Mononuclear cell (primary cell): ENCODE data around the gene RFX2. TPM values are rescaled to one million over a fixed set of nuclear protein-coding genes. Genes with fewer than 3 reads are reported as not detected.
"Not testable (repeated sequence)": the region's sequence is repeated elsewhere in the genome, so short reads cannot be mapped to it uniquely, and the experiment has no call there.

Source experiments
- H3K27me3 ChIP-seq: 2 replicates; pipeline ENCODE4 v1.6.0; 2011; ENCODE audit warnings: low read length, control low read depth; ENCODE audit not compliant: insufficient read depth
- H3K4me1 ChIP-seq: 2 replicates; pipeline ENCODE4 v1.5.1; 2011; ENCODE audit warnings: mild to moderate bottlenecking, low read length, control low read depth; ENCODE audit not compliant: insufficient read depth
- H3K4me3 ChIP-seq: 2 replicates; pipeline ENCODE4 v1.5.1; 2011; ENCODE audit warnings: mild to moderate bottlenecking, low read length, moderate library complexity
- H3K9me3 ChIP-seq: 2 replicates; pipeline ENCODE4 v1.5.1; 2011; ENCODE audit warnings: low read depth, mild to moderate bottlenecking, control low read depth, low read length
- total RNA-seq: library from RNA; depleted of rRNA; stranded (reverse); fragments of >200 nt; gene quantifications from one replicate; pipeline ENCODE4 v1.2.3, GENCODE V29; 2012

Gene RFX2
- total RNA-seq, 1 donor, result 11.3 TPM

DNA sequence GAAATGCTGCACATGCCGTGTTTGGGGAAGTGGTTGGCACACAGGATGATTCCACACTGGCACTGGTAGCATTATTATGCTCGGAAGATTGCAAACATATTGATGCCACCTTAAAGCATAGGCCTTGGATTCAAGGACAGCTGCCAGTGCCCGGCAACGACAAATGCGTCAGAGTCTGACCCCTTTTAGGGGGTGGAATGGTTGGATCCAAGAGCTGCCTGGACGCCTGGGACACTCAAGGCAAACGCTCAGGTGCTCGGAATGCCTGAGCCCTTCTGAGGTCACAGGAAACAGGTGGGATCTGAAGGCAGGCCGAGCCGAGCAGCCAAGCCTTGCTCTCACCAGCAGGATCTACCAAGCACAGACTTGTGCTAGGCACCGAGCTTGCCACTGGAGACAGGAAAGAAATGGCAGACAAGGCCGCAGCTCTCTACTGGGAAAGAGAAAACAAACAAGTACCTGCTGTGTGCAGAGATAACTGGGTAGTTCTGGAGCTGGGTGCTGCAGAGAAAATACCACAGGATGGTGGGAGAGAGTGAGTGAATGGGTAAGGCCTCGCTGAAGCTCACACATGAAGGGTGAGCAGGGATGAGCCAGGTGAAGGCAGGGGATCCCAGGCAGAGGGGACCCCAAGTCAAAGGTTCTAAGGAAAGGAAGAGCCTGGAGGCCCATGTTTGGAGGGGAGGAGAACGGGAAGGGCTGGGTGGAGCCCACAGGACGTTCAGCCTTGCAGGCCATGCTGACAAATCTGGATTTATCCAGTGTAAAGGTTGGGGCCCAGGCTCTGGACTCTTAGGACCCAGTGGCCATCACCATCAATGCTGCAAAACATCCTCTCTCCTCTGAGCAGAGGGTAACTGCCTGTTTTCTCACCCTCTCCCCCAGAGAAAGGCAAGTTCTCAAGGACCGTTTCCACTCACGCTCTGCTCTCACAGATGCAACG, 141.6 kb downstream of the RFX2 start:
- no peak overlapping the region for H3K4me3 ChIP-seq
- peaks cover 60% of the 10 kb centered on the region for H3K4me1 ChIP-seq
- no peaks in the 10 kb centered on the region for H3K27me3 ChIP-seq
- no peaks in the 10 kb centered on the region for H3K9me3 ChIP-seq

GRCh38 chr19:5967994-5968430, 142.3 kb downstream of the RFX2 start:
- no peaks in the 10 kb centered on the region for H3K27me3 ChIP-seq
- no peak overlapping the region for H3K4me3 ChIP-seq
- peaks cover 63% of the 10 kb centered on the region for H3K4me1 ChIP-seq
- H3K9me3 ChIP-seq, result no peaks in the 10 kb centered on the region

GRCh38 chr19:5967571-5967970, 142.7 kb downstream of the RFX2 start:
- H3K27me3 ChIP-seq, result no peaks in the 10 kb centered on the region
- peaks cover 67% of the 10 kb centered on the region for H3K4me1 ChIP-seq
- no peak overlapping the region for H3K4me3 ChIP-seq
- H3K9me3 ChIP-seq, result no peaks in the 10 kb centered on the region

DNA sequence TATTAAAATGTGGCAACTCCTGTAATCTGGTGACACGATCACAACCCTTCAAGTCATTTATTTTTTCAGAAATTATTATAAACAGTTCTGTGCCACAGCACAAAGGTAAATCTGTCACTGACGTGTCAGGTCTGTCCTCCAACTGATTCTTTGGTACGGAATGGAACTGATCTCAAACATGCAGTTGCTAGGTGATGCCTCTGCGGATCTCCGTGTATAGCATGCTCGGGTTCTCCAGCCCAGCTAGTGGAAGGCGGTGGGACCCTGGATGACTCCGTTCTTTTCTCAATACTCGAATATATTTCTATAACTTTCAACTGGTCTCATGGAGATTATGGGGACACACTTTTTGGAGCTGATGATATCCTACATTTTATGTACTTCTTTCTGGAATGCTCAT, 143.4 kb downstream of the RFX2 start:
- no peak overlapping the region for H3K4me3 ChIP-seq
- no peaks in the 10 kb centered on the region for H3K27me3 ChIP-seq
- no peaks in the 10 kb centered on the region for H3K9me3 ChIP-seq
- peaks cover 67% of the 10 kb centered on the region for H3K4me1 ChIP-seq

DNA sequence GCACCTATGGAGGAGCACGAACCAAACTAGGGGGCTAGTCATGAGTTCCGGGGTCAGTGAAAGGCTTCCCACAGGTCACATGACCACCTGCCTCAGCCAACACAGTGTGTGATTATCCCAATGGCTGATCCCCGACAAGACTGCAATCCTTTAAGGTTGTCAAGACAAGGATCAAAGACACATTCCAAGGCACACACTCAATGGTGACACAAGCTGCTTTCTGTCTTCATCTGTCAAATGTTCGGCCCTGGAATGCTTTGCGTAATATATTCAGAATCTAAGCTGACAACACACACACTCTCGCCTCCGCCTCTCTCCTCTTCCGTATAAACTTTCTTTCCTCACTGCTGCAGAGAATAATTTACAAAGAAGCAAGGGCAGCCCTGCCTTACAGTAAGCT, 144.1 kb downstream of the RFX2 start:
- no peaks in the 10 kb centered on the region for H3K9me3 ChIP-seq
- H3K27me3 ChIP-seq, result no peaks in the 10 kb centered on the region
- no peak overlapping the region for H3K4me3 ChIP-seq
- peaks cover 72% of the 10 kb centered on the region for H3K4me1 ChIP-seq

DNA sequence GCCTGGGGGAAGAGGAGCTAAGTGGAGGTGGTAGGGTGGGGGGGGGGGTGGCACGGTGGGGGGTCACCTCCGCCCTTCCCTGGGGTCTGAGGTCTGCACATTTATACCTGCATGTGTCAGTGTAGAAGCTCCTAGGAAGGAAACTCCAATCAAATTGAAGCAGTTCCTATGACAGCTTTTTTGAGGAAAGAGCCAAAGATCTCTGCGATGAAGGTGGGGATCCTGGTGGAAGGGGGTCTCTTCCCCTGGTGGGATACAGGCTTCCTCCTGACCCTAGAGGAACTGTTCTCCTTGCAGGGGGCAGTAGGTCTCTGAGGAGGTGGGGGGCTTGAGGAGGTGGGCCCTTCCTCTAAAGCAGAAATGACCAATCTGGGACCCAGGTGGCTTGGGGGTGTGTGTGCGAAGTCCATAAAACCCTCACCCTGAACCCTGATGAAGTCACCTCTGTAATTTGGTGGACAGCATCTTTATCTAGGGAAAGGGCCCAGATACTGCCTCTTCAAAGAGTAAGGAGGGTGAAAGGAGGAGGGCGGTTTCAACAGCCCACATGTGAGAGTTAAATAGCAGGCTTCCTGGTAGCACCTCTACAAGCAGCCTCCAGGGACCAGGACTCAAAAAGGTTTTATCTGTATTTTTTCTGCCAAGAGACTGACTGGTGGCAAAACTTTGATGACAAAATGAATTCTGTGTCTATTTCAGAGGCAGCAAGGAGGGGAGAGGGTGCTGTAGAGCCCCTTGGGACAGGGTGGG, 145.3 kb downstream of the RFX2 start:
- no peaks in the 10 kb centered on the region for H3K27me3 ChIP-seq
- H3K4me1 ChIP-seq, result peaks cover 83% of the 10 kb centered on the region
- no peaks in the 10 kb centered on the region for H3K9me3 ChIP-seq
- H3K4me3 ChIP-seq, result no peak overlapping the region

GRCh38 chr19:5963855-5964254, 146.4 kb downstream of the RFX2 start:
- Histone ChIP-seq H3K4me1 (peaks cover 85% of the 10 kb centered on the region), H3K9me3 (no peaks in the 10 kb centered on the region), H3K27me3 (no peaks in the 10 kb centered on the region)

DNA sequence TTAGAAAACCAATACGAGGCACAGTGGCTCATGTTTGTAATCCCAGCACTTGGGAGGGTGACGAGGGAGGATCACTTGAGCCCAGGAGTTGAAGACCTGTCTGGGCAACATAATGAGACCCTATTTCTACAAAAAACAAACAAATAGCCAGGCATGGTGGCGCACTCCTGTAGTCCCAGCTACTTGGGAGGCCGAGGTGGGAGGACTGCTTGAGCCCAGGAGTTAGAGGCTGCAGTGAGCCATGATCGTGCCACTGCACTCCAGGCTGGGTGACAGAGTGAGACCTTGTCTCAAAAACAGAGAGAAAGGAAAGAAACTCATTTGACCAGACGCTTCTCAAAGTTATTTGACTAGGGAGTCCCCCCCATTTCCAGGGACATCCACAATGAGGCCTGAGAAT, 147.0 kb downstream of the RFX2 start:
- H3K4me1 ChIP-seq, result peaks cover 84% of the 10 kb centered on the region
- H3K9me3 ChIP-seq, H3K4me3 ChIP-seq, H3K27me3 ChIP-seq: not testable (repeated sequence)

More at GRCh38 chr19:5963855-5964254, 146.4 kb downstream of the RFX2 start:
- H3K4me3 ChIP-seq, result no peak overlapping the region

DNA sequence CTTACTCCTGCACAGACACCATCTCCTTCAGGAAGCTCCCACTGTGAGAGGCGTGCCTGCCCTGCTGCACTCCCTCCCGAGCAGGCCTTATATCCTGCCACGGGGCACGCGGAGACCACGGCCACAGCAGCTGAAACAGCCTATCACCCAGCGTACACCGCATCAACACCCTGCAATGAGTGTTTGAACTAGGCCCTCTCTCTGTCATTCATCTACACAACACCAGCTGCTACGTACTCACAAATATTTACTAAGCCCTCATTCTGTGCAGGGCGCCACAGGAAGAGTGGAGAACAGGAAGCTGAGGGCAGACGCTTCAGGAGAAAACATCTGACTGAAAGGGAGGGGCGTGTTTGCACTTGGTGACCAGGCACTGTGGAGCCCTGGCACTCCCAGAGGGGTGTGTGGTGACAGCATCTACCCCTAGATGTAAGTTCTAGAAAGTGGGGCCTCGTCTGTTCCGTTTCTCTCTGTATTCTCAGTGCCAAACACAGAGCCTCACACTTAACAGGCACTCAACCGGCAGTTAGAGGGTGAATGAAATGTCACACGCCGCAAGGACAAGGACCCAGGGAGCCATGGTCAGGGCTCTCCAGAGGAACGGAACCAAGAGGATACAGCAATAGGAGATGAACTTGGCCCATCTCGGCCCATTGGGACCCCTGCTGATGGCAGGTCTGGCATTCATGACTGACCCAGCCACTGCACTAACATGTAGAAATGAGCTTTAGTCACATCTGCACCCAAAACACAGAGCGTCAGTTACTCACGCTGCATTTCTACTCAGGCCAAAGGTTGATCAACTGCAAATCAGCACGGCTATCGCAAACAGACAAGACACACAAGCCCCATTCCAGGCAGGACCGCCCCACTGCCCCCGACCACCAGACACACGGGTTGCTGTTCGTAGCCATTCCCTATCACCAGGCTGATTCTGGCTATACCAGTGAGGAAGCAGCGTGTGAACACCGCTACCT, 148.0 kb downstream of the RFX2 start:
- no peaks in the 10 kb centered on the region for H3K9me3 ChIP-seq
- H3K27me3 ChIP-seq, result no peaks in the 10 kb centered on the region
- peaks cover 75% of the 10 kb centered on the region for H3K4me1 ChIP-seq
- no peak overlapping the region for H3K4me3 ChIP-seq

DNA sequence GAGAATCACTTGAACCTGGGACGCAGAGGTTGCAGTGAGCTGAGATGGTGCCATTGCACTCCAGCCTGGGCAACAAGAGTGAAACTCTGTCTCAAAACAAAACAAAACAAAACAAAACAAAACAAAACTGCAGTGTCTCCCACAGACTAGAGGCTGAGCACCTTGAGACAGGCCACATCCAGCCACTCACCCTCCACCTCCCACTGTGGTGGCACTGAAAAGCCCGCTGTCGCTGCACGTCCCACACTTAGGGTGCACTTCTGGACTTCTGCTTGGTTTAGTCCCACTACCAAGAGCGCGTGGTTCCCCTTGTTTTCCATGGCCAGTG, 148.7 kb downstream of the RFX2 start:
- not testable (repeated sequence) for H3K4me3 ChIP-seq, H3K9me3 ChIP-seq, H3K27me3 ChIP-seq
- H3K4me1 ChIP-seq, result peaks cover 77% of the 10 kb centered on the region

- Histone ChIP-seq H3K9me3 (no peaks in the 10 kb centered on the region), H3K4me1 (peaks cover 72% of the 10 kb centered on the region), H3K27me3 (no peaks in the 10 kb centered on the region), H3K4me3 (no peak overlapping the region)
Observed at GRCh38 chr19:5960005-5961001, 150.0 kb downstream of the RFX2 start.

GRCh38 chr19:5959260-5960004, 150.9 kb downstream of the RFX2 start:
- peaks cover 70% of the 10 kb centered on the region for H3K4me1 ChIP-seq
- no peaks in the 10 kb centered on the region for H3K9me3 ChIP-seq
- no peaks in the 10 kb centered on the region for H3K27me3 ChIP-seq
- H3K4me3 ChIP-seq, result no peak overlapping the region

- H3K9me3 ChIP-seq, result no peaks in the 10 kb centered on the region
- H3K4me1 ChIP-seq, result peaks cover 70% of the 10 kb centered on the region
- no peak overlapping the region for H3K4me3 ChIP-seq
- H3K27me3 ChIP-seq, result no peaks in the 10 kb centered on the region
Observed at GRCh38 chr19:5958851-5959122, 151.5 kb downstream of the RFX2 start.
